ENCODE data around the gene LRRTM2. TPM values are rescaled to one million over a fixed set of nuclear protein-coding genes. Genes with fewer than 3 reads are reported as not detected.

LRRTM2 gene
- total and polyA plus RNA-seq, 2 donors (not counting 3 experiments of a cell fraction or from before 2014, with no cell fraction given), result 0.06 to 0.20 TPM

DNA sequence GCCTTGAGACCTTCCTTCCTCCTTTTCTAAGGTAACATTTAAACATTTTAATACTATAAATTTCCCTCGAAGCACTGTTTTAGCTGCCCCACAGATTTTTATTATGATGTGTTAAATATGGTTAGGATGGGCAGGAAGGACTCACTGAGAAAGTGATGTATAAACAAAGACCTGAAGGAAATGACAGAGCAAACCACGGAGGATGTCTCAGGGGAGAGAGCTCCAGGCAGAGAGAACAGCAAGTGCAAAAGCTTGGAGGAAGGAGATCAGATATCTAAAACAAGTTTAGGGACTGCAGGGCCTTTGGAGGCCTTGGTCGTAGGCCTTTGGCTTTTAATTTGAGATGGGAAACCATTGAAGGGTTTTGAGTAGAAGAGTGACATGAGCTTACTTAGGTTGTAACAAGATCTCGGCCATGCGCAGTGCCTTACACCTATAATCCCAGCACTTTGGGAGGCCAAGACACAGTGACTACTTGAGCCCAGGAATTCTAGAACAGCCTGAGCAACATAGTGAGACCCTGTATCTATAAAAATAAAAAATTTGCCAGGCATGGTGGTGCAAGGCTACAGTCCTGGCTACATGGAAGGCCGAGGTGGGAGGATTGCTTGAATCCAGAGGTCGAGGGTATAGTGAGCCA is 35.5 kb upstream of the LRRTM2 start:
- Histone ChIP-seq H4K20me1 (replicated peaks; ENCODE audit: control insufficient read depth, extremely low read depth, insufficient read depth, low read length) (peaks cover 3% of the 10 kb centered on the region), H3K4me1 (ENCODE audit: control insufficient read depth, extremely low read depth, insufficient read depth, low read length) (no peaks in the 10 kb centered on the region), H3K27me3 (ENCODE audit: control insufficient read depth in 2 of 2, insufficient read depth in 2 of 2, low read length in 2 of 2) (no peaks in the 10 kb centered on the region), H2AFZ (ENCODE audit: low read depth, low read length) (no peak overlapping the region), H3K4me2 (ENCODE audit: insufficient read depth, low read length) (no peak overlapping the region), H3K79me2 (ENCODE audit: control insufficient read depth, insufficient read depth, low read length) (peaks cover 13% of the 10 kb centered on the region), H3K9me1 (replicated peaks; ENCODE audit: control insufficient read depth, extremely low read depth, insufficient read depth, low read length) (no peaks in the 10 kb centered on the region), H3K9ac (replicated peaks; ENCODE audit: extremely low read depth, insufficient read depth, low read length) (no peak overlapping the region), H3K27ac (ENCODE audit: insufficient read depth, low read depth, low read length) (no peak overlapping the region), H3K36me3 (ENCODE audit: control insufficient read depth in 2 of 2, extremely low read depth in 1 of 2, insufficient read depth in 2 of 2, low read length in 2 of 2) (peaks cover 5 to 8% of the 10 kb centered on the region in 2 experiments), H3K9me3 (replicated peaks; ENCODE audit: control insufficient read depth, insufficient read depth, low read length) (no peaks in the 10 kb centered on the region), H3K4me3 (replicated peaks in 1 of 3; ENCODE audit: insufficient read depth in 1 of 3, low read depth in 1 of 3, low read length in 3 of 3) (no peak overlapping the region)
- dilution Hi-C loops (cut with MboI; ENCODE audit: extremely low pct_ligation_motif_present, low sequenced_read_pairs), result no loop called here
- no TSS peak for BruUV-seq (replicated peaks)
- POLR2A ChIA-PET, result no interaction called here
- intact Hi-C loops (cut with micrococcal nuclease), result no loop called here
- FAIRE-seq (no peak), DNase-seq (ENCODE audit: low read depth, low spot score) (no peak)
- CTCF ChIA-PET, result interaction anchor here (0.5 to 0.8 kb wide), 4 partner anchors 10 to 332 kb away, joined by 3 to 7 read pairs (median 3); no protein-coding TSS in a partner anchor
- TF ChIP-seq POLR2AphosphoS5 (IDR thresholded peaks at IDR 0.05; ENCODE audit: insufficient read depth, low read depth, low read length), result no peak
- TF ChIP-seq EZH2 (IDR thresholded peaks at IDR 0.05; ENCODE audit: borderline replicate concordance, low read depth, low read length, severe bottlenecking), result no peak
- TF ChIP-seq POLR2A (IDR thresholded peaks at IDR 0.05; ENCODE audit: low read depth, low read length), result no peak
- no peak for TF ChIP-seq FOS (IDR thresholded peaks at IDR 0.05; ENCODE audit: borderline replicate concordance, insufficient read depth, low read length)
- TF ChIP-seq JUN (IDR thresholded peaks at IDR 0.05; ENCODE audit: borderline replicate concordance, insufficient read depth, insufficient read length, low read depth), result no peak
- TF ChIP-seq, protein P1, sequence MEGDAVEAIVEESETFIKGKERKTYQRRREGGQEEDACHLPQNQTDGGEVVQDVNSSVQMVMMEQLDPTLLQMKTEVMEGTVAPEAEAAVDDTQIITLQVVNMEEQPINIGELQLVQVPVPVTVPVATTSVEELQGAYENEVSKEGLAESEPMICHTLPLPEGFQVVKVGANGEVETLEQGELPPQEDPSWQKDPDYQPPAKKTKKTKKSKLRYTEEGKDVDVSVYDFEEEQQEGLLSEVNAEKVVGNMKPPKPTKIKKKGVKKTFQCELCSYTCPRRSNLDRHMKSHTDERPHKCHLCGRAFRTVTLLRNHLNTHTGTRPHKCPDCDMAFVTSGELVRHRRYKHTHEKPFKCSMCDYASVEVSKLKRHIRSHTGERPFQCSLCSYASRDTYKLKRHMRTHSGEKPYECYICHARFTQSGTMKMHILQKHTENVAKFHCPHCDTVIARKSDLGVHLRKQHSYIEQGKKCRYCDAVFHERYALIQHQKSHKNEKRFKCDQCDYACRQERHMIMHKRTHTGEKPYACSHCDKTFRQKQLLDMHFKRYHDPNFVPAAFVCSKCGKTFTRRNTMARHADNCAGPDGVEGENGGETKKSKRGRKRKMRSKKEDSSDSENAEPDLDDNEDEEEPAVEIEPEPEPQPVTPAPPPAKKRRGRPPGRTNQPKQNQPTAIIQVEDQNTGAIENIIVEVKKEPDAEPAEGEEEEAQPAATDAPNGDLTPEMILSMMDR (IDR thresholded peaks at IDR 0.05; ENCODE audit: extremely low read depth in 1 of 2, insufficient read depth in 1 of 2, low read depth in 1 of 2, low read length in 2 of 2), result no peak

Data from endothelial cell of umbilical vein (primary cell).